ENCODE measurements around the gene CST1. TPM values are rescaled to one million over a fixed set of nuclear protein-coding genes. Genes with fewer than 3 reads are reported as not detected.
"Not testable (repeated sequence)": the region's sequence is repeated elsewhere in the genome, so short reads cannot be mapped to it uniquely, and the experiment has no call there.

CST1 gene
- not detected in 2 replicates for total RNA-seq
- long read RNA-seq: 0 reads

GRCh38 chr20:23750786-23751185, at the start of gene CST1:
Gene CST1, minus strand, starts transcription at chr20:23750935. Its CDS starts 69 bp downstream, at chr20:23750866.
- H3K27me3 Mint-ChIP-seq (ENCODE audit: unreplicated experiment); H3K4me1 Mint-ChIP-seq (ENCODE audit: unreplicated experiment); DNase-seq (ENCODE audit: extremely low spot score, unreplicated experiment); H3K36me3 Mint-ChIP-seq (ENCODE audit: unreplicated experiment); H3K27ac Mint-ChIP-seq (ENCODE audit: unreplicated experiment); H3K9me3 Mint-ChIP-seq (ENCODE audit: unreplicated experiment); H3K4me3 Mint-ChIP-seq (ENCODE audit: unreplicated experiment): not testable (repeated sequence)

GRCh38 chr20:23799216-23799847, 48.6 kb upstream of the CST1 start:
- H3K4me1 Mint-ChIP-seq (ENCODE audit: unreplicated experiment); H3K4me3 Mint-ChIP-seq (ENCODE audit: unreplicated experiment); H3K9me3 Mint-ChIP-seq (ENCODE audit: unreplicated experiment); H3K27ac Mint-ChIP-seq (ENCODE audit: unreplicated experiment); H3K36me3 Mint-ChIP-seq (ENCODE audit: unreplicated experiment); DNase-seq (ENCODE audit: extremely low spot score, unreplicated experiment): not testable (repeated sequence)
- H3K27me3 Mint-ChIP-seq (ENCODE audit: unreplicated experiment): peaks cover 12% of the 10 kb centered on the region
- TF ChIP-seq CTCF (IDR thresholded peaks at IDR 0.05): peak; percentile 57

- H3K9me3 Mint-ChIP-seq (ENCODE audit: unreplicated experiment): no peaks in the 10 kb centered on the region
Measured at GRCh38 chr20:23795526-23795925, 44.8 kb upstream of the CST1 start.

GRCh38 chr20:23794841-23795240, 44.1 kb upstream of the CST1 start:
- H3K27me3 Mint-ChIP-seq (ENCODE audit: unreplicated experiment): peaks cover 28% of the 10 kb centered on the region
- no peaks in the 10 kb centered on the region for H3K9me3 Mint-ChIP-seq (ENCODE audit: unreplicated experiment)
- no peaks in the 10 kb centered on the region for H3K36me3 Mint-ChIP-seq (ENCODE audit: unreplicated experiment)
- H3K27ac Mint-ChIP-seq (ENCODE audit: unreplicated experiment): no peak overlapping the region
- no peaks in the 10 kb centered on the region for H3K4me1 Mint-ChIP-seq (ENCODE audit: unreplicated experiment)
- H3K4me3 Mint-ChIP-seq (ENCODE audit: unreplicated experiment): no peak overlapping the region
- DNase-seq (ENCODE audit: extremely low spot score, unreplicated experiment): no peak
- TF ChIP-seq CTCF (IDR thresholded peaks at IDR 0.05): no peak

More at GRCh38 chr20:23795526-23795925, 44.8 kb upstream of the CST1 start:
- no peak for TF ChIP-seq CTCF (IDR thresholded peaks at IDR 0.05)
- peaks cover 26% of the 10 kb centered on the region for H3K27me3 Mint-ChIP-seq (ENCODE audit: unreplicated experiment)
- DNase-seq (ENCODE audit: extremely low spot score, unreplicated experiment): no peak
- no peak overlapping the region for H3K27ac Mint-ChIP-seq (ENCODE audit: unreplicated experiment)
- no peaks in the 10 kb centered on the region for H3K4me1 Mint-ChIP-seq (ENCODE audit: unreplicated experiment)
- H3K36me3 Mint-ChIP-seq (ENCODE audit: unreplicated experiment): no peaks in the 10 kb centered on the region
- no peak overlapping the region for H3K4me3 Mint-ChIP-seq (ENCODE audit: unreplicated experiment)

- Mint-ChIP-seq H3K4me1 (ENCODE audit: unreplicated experiment) (no peaks in the 10 kb centered on the region), H3K27me3 (ENCODE audit: unreplicated experiment) (peaks cover 32% of the 10 kb centered on the region), H3K4me3 (ENCODE audit: unreplicated experiment) (no peak overlapping the region), H3K27ac (ENCODE audit: unreplicated experiment) (no peak overlapping the region), H3K36me3 (ENCODE audit: unreplicated experiment) (no peaks in the 10 kb centered on the region), H3K9me3 (ENCODE audit: unreplicated experiment) (no peaks in the 10 kb centered on the region)
- no peak for TF ChIP-seq CTCF (IDR thresholded peaks at IDR 0.05)
- DNase-seq (ENCODE audit: extremely low spot score, unreplicated experiment): no peak
Measured at GRCh38 chr20:23794065-23794464, 43.3 kb upstream of the CST1 start.

Data from osteocyte (in vitro differentiated cells).